ENCODE data around the gene AKR1E2. TPM values are rescaled to one million over a fixed set of nuclear protein-coding genes. Genes with fewer than 3 reads are reported as not detected.
A peak's percentile ranks its signal among the peaks of the same experiment; 100 is the strongest.

Gene AKR1E2
- total RNA-seq, 1 donor from 2014 or later: 1.4 TPM

GRCh38 chr10:4803822-4804221 is 22.2 kb upstream of the AKR1E2 start:
- no peaks in the 10 kb centered on the region for H3K27me3 Mint-ChIP-seq (ENCODE audit: low read depth, unreplicated experiment)
- Histone ChIP-seq H3K4me3 (ENCODE audit: insufficient read depth, low read depth, low read length) (no peak overlapping the region), H2AFZ (ENCODE audit: low read depth, low read length) (no peak overlapping the region), H3K9me3 (ENCODE audit: insufficient read depth, low read depth, low read length) (no peaks in the 10 kb centered on the region), H3K9ac (ENCODE audit: low read length) (no peak overlapping the region), H4K20me1 (ENCODE audit: insufficient read depth, low read length) (no peaks in the 10 kb centered on the region), H3K4me1 (ENCODE audit: insufficient read depth, low read length) (peaks cover 15% of the 10 kb centered on the region), H3K27ac (ENCODE audit: low read depth, low read length) (peak overlapping the region; percentile 56), H3K79me2 (ENCODE audit: insufficient read depth, low read length) (no peaks in the 10 kb centered on the region), H3K4me2 (ENCODE audit: low read length) (no peak overlapping the region), H3K27me3 (ENCODE audit: insufficient read depth, low read length) (no peaks in the 10 kb centered on the region), H3K36me3 (ENCODE audit: insufficient read depth, low read length) (no peaks in the 10 kb centered on the region)
- no peak for FAIRE-seq
- H3K9me3 Mint-ChIP-seq (ENCODE audit: unreplicated experiment): no peaks in the 10 kb centered on the region
- no peak for TF ChIP-seq EZH2 (IDR thresholded peaks at IDR 0.05; ENCODE audit: insufficient read depth, low read length)
- no peak for TF ChIP-seq CTCF (IDR thresholded peaks at IDR 0.05; ENCODE audit: insufficient read depth, low read depth, low read length)
- DNase-seq (ENCODE audit: low read depth): no peak
- peaks cover 9% of the 10 kb centered on the region for H3K4me1 Mint-ChIP-seq (ENCODE audit: low read depth, unreplicated experiment)
- no peak overlapping the region for H3K4me3 Mint-ChIP-seq (ENCODE audit: unreplicated experiment)
- no peak overlapping the region for H3K27ac Mint-ChIP-seq (ENCODE audit: unreplicated experiment)
- H3K36me3 Mint-ChIP-seq (ENCODE audit: low read depth, unreplicated experiment): no peaks in the 10 kb centered on the region

- Histone ChIP-seq H3K79me2 (ENCODE audit: insufficient read depth, low read length) (no peaks in the 10 kb centered on the region), H3K27ac (ENCODE audit: low read depth, low read length) (peak overlapping the region; percentile 56), H4K20me1 (ENCODE audit: insufficient read depth, low read length) (no peaks in the 10 kb centered on the region), H3K9ac (ENCODE audit: low read length) (no peak overlapping the region), H3K4me1 (ENCODE audit: insufficient read depth, low read length) (peaks cover 16% of the 10 kb centered on the region), H3K36me3 (ENCODE audit: insufficient read depth, low read length) (no peaks in the 10 kb centered on the region), H3K27me3 (ENCODE audit: insufficient read depth, low read length) (no peaks in the 10 kb centered on the region), H3K9me3 (ENCODE audit: insufficient read depth, low read depth, low read length) (no peaks in the 10 kb centered on the region), H3K4me3 (ENCODE audit: insufficient read depth, low read depth, low read length) (no peak overlapping the region), H3K4me2 (ENCODE audit: low read length) (peak overlapping the region; percentile 11), H2AFZ (ENCODE audit: low read depth, low read length) (no peak overlapping the region)
- Mint-ChIP-seq H3K9me3 (ENCODE audit: unreplicated experiment) (no peaks in the 10 kb centered on the region), H3K27ac (ENCODE audit: unreplicated experiment) (no peak overlapping the region), H3K4me3 (ENCODE audit: unreplicated experiment) (no peak overlapping the region), H3K4me1 (ENCODE audit: low read depth, unreplicated experiment) (peaks cover 14% of the 10 kb centered on the region), H3K27me3 (ENCODE audit: low read depth, unreplicated experiment) (no peaks in the 10 kb centered on the region), H3K36me3 (ENCODE audit: low read depth, unreplicated experiment) (no peaks in the 10 kb centered on the region)
- TF ChIP-seq CTCF (IDR thresholded peaks at IDR 0.05; ENCODE audit: insufficient read depth, low read depth, low read length) (no peak), EZH2 (IDR thresholded peaks at IDR 0.05; ENCODE audit: insufficient read depth, low read length) (no peak)
- FAIRE-seq: peak; percentile 77
- peak; percentile 18 for DNase-seq (ENCODE audit: low read depth)
Observed at GRCh38 chr10:4804465-4804864, 21.5 kb upstream of the AKR1E2 start.

- FAIRE-seq: no peak
- Mint-ChIP-seq H3K9me3 (ENCODE audit: unreplicated experiment) (no peaks in the 10 kb centered on the region), H3K4me3 (ENCODE audit: unreplicated experiment) (no peak overlapping the region), H3K27me3 (ENCODE audit: low read depth, unreplicated experiment) (no peaks in the 10 kb centered on the region), H3K4me1 (ENCODE audit: low read depth, unreplicated experiment) (peaks cover 17% of the 10 kb centered on the region), H3K27ac (ENCODE audit: unreplicated experiment) (no peak overlapping the region), H3K36me3 (ENCODE audit: low read depth, unreplicated experiment) (no peaks in the 10 kb centered on the region)
- Histone ChIP-seq H3K79me2 (ENCODE audit: insufficient read depth, low read length) (no peaks in the 10 kb centered on the region), H4K20me1 (ENCODE audit: insufficient read depth, low read length) (no peaks in the 10 kb centered on the region), H3K9me3 (ENCODE audit: insufficient read depth, low read depth, low read length) (no peaks in the 10 kb centered on the region), H3K36me3 (ENCODE audit: insufficient read depth, low read length) (no peaks in the 10 kb centered on the region), H3K27ac (ENCODE audit: low read depth, low read length) (no peak overlapping the region), H2AFZ (ENCODE audit: low read depth, low read length) (no peak overlapping the region), H3K9ac (ENCODE audit: low read length) (no peak overlapping the region), H3K4me1 (ENCODE audit: insufficient read depth, low read length) (peaks cover 26% of the 10 kb centered on the region), H3K27me3 (ENCODE audit: insufficient read depth, low read length) (no peaks in the 10 kb centered on the region), H3K4me3 (ENCODE audit: insufficient read depth, low read depth, low read length) (no peak overlapping the region), H3K4me2 (ENCODE audit: low read length) (no peak overlapping the region)
- no peak for TF ChIP-seq CTCF (IDR thresholded peaks at IDR 0.05; ENCODE audit: insufficient read depth, low read depth, low read length)
- no peak for DNase-seq (ENCODE audit: low read depth)
Observed at GRCh38 chr10:4806534-4806933, 19.5 kb upstream of the AKR1E2 start.
